GM18517 (cell line): ENCODE results near the gene CRYBA2.
A peak's percentile ranks its signal among the peaks of the same experiment; 100 is the strongest.

ENCODE experiments used
- ATAC-seq: cut with Tn5 transposase; IDR thresholded peaks from one replicate; pipeline ENCODE4 v1.9.1; 2021; ENCODE audit warnings: mild to moderate bottlenecking, moderate library complexity; ENCODE audit not compliant: unreplicated experiment

Gene CRYBA2

GRCh38 chr2:218993345-218994315 is at the start of gene CRYBA2:
TSS of gene CRYBA2 (minus strand) at chr2:218993422. CDS start at chr2:218993176, 246 bp downstream.
- no peak for ATAC-seq

GRCh38 chr2:219042750-219043149 is 49.5 kb upstream of the CRYBA2 start:
- no peak for ATAC-seq

GRCh38 chr2:219042157-219042556 is 48.9 kb upstream of the CRYBA2 start:
- no peak for ATAC-seq

- ATAC-seq, result no peak
Measured at GRCh38 chr2:219041252-219041651, 48.0 kb upstream of the CRYBA2 start, which contains the start of gene CFAP65. TSS of gene CFAP65 (minus strand) at chr2:219041516. CDS start at chr2:219039048, 2,468 bp downstream.

- ATAC-seq, result no peak
Measured at GRCh38 chr2:219038600-219038999, 45.4 kb upstream of the CRYBA2 start.

- no peak for ATAC-seq
Measured at GRCh38 chr2:219037783-219038499, 44.7 kb upstream of the CRYBA2 start.

GRCh38 chr2:219035942-219036341 is 42.7 kb upstream of the CRYBA2 start:
- no peak for ATAC-seq

GRCh38 chr2:219034823-219035222 is 41.6 kb upstream of the CRYBA2 start:
- no peak for ATAC-seq

GRCh38 chr2:219032051-219032745 is 39.0 kb upstream of the CRYBA2 start:
- no peak for ATAC-seq

- ATAC-seq, result no peak
Measured at GRCh38 chr2:219031005-219031738, 38.0 kb upstream of the CRYBA2 start.

GRCh38 chr2:219030177-219030940 is 37.1 kb upstream of the CRYBA2 start:
- no peak for ATAC-seq

GRCh38 chr2:219029829-219030165 is 36.6 kb upstream of the CRYBA2 start:
- peak; percentile 64 for ATAC-seq

GRCh38 chr2:219028996-219029828 is 36.0 kb upstream of the CRYBA2 start:
- ATAC-seq, result no peak

GRCh38 chr2:219028141-219028540 is 34.9 kb upstream of the CRYBA2 start:
- ATAC-seq, result no peak

GRCh38 chr2:219027511-219028055 is 34.4 kb upstream of the CRYBA2 start:
- no peak for ATAC-seq

- no peak for ATAC-seq
Measured at GRCh38 chr2:219026946-219027345, 33.7 kb upstream of the CRYBA2 start.

- no peak for ATAC-seq
Measured at GRCh38 chr2:219025637-219026585, 32.7 kb upstream of the CRYBA2 start.

- no peak for ATAC-seq
Measured at GRCh38 chr2:219024059-219024458, 30.8 kb upstream of the CRYBA2 start.
